Measurements from ENCODE around the gene FLNC. TPM values are rescaled to one million over a fixed set of nuclear protein-coding genes. Genes with fewer than 3 reads are reported as not detected.

The FLNC gene
- total RNA-seq, 1 donor from 2014 or later: 6.7 TPM

- H3K4me1 Mint-ChIP-seq: peaks cover 2% of the 10 kb centered on the region
- no peak overlapping the region for H3K27ac Mint-ChIP-seq
- Histone ChIP-seq H3K79me2 (ENCODE audit: low read depth) (no peaks in the 10 kb centered on the region), H2AFZ (replicated peaks) (no peak overlapping the region), H3K9me3 (ENCODE audit: low read depth) (no peaks in the 10 kb centered on the region), H3K4me2 (no peak overlapping the region), H3K9ac (no peak overlapping the region), H3K27me3 (no peaks in the 10 kb centered on the region), H3K27ac (no peak overlapping the region), H3F3A (ENCODE audit: low read depth) (peaks cover 31% of the 10 kb centered on the region), H3K36me3 (peaks cover 22% of the 10 kb centered on the region), H4K20me1 (ENCODE audit: low read depth) (peaks cover 11% of the 10 kb centered on the region), H3K4me1 (peaks cover 25% of the 10 kb centered on the region), H3K4me3 (no peak overlapping the region)
- no peaks in the 10 kb centered on the region for H3K9me3 Mint-ChIP-seq
- H3K27me3 Mint-ChIP-seq (ENCODE audit: insufficient read depth, low read depth): no peaks in the 10 kb centered on the region
- peaks cover 31% of the 10 kb centered on the region for H3K36me3 Mint-ChIP-seq
- no peak for TF ChIP-seq CTCF (IDR thresholded peaks at IDR 0.05)
- no peak for TF ChIP-seq EZH2phosphoT487 (IDR thresholded peaks at IDR 0.05)
- no peak for TF ChIP-seq EZH2 (IDR thresholded peaks at IDR 0.05)
- H3K4me3 Mint-ChIP-seq: no peak overlapping the region
- no peak for DNase-seq (ENCODE audit: low spot score)
These were observed 30.8 kb upstream of the FLNC start for GRCh38 chr7:128799451-128799850.

GRCh38 chr7:128800567-128800966 is 29.6 kb upstream of the FLNC start:
- TF ChIP-seq EZH2 (IDR thresholded peaks at IDR 0.05): no peak
- no peak for TF ChIP-seq EZH2phosphoT487 (IDR thresholded peaks at IDR 0.05)
- no peak for TF ChIP-seq CTCF (IDR thresholded peaks at IDR 0.05)

GRCh38 chr7:128801003-128801402 is 29.2 kb upstream of the FLNC start:
- Mint-ChIP-seq H3K4me3 (no peak overlapping the region), H3K9me3 (no peaks in the 10 kb centered on the region)

More at GRCh38 chr7:128800567-128800966, 29.6 kb upstream of the FLNC start:
- Mint-ChIP-seq H3K36me3 (peaks cover 29% of the 10 kb centered on the region), H3K4me1 (no peaks in the 10 kb centered on the region), H3K27me3 (ENCODE audit: insufficient read depth, low read depth) (peaks cover 2% of the 10 kb centered on the region), H3K4me3 (no peak overlapping the region), H3K27ac (no peak overlapping the region), H3K9me3 (no peaks in the 10 kb centered on the region)
- Histone ChIP-seq H3K4me2 (no peak overlapping the region), H3K9me3 (ENCODE audit: low read depth) (no peaks in the 10 kb centered on the region), H3K4me3 (no peak overlapping the region), H4K20me1 (ENCODE audit: low read depth) (peaks cover 11% of the 10 kb centered on the region), H3K4me1 (peaks cover 17% of the 10 kb centered on the region), H3K79me2 (ENCODE audit: low read depth) (no peaks in the 10 kb centered on the region), H3K27me3 (no peaks in the 10 kb centered on the region), H2AFZ (replicated peaks) (no peak overlapping the region), H3K9ac (no peak overlapping the region), H3K36me3 (peaks cover 17% of the 10 kb centered on the region), H3F3A (ENCODE audit: low read depth) (peaks cover 20% of the 10 kb centered on the region), H3K27ac (no peak overlapping the region)
- DNase-seq (ENCODE audit: low spot score): no peak

More at GRCh38 chr7:128801003-128801402, 29.2 kb upstream of the FLNC start:
- H3K36me3 Mint-ChIP-seq: peaks cover 27% of the 10 kb centered on the region
- H3K36me3 ChIP-seq: peaks cover 14% of the 10 kb centered on the region
- no peaks in the 10 kb centered on the region for H3K4me1 Mint-ChIP-seq
- H3K4me1 ChIP-seq: peaks cover 13% of the 10 kb centered on the region
- no peak overlapping the region for H3K4me3 ChIP-seq
- no peaks in the 10 kb centered on the region for H3K79me2 ChIP-seq (ENCODE audit: low read depth)
- H3K27me3 ChIP-seq: no peaks in the 10 kb centered on the region
- H3F3A ChIP-seq (ENCODE audit: low read depth): peaks cover 16% of the 10 kb centered on the region
- no peak overlapping the region for H2AFZ ChIP-seq (replicated peaks)
- no peak for TF ChIP-seq CTCF (IDR thresholded peaks at IDR 0.05)
- TF ChIP-seq EZH2 (IDR thresholded peaks at IDR 0.05): no peak
- TF ChIP-seq EZH2phosphoT487 (IDR thresholded peaks at IDR 0.05): no peak
- no peak overlapping the region for H3K27ac Mint-ChIP-seq
- no peak overlapping the region for H3K4me2 ChIP-seq
- H4K20me1 ChIP-seq (ENCODE audit: low read depth): peaks cover 11% of the 10 kb centered on the region
- no peaks in the 10 kb centered on the region for H3K9me3 ChIP-seq (ENCODE audit: low read depth)
- H3K27ac ChIP-seq: no peak overlapping the region
- peaks cover 2% of the 10 kb centered on the region for H3K27me3 Mint-ChIP-seq (ENCODE audit: insufficient read depth, low read depth)
- H3K9ac ChIP-seq: no peak overlapping the region
- DNase-seq (ENCODE audit: low spot score): no peak
